Glutamatergic neuron (in vitro differentiated cells): Measurements from ENCODE around the gene POLR1A. TPM values are rescaled to one million over a fixed set of nuclear protein-coding genes. Genes with fewer than 3 reads are reported as not detected.
A peak's percentile ranks its signal among the peaks of the same experiment; 100 is the strongest.

Source experiments
- DNase-seq: peaks from one replicate; pipeline ENCODE4 v3.0.0; 2022
- H3K27ac Mint-ChIP-seq: one replicate; pipeline ENCODE4 v1.8.0; 2020; ENCODE audit warnings: mild to moderate bottlenecking, mixed read lengths, inconsistent platforms; ENCODE audit not compliant: unreplicated experiment
- H3K27me3 Mint-ChIP-seq: one replicate; pipeline ENCODE4 v1.8.0; 2020; ENCODE audit warnings: mild to moderate bottlenecking, moderate library complexity, mixed read lengths, inconsistent platforms; ENCODE audit not compliant: unreplicated experiment
- H3K36me3 Mint-ChIP-seq: one replicate; pipeline ENCODE4 v1.8.0; 2020; ENCODE audit warnings: mild to moderate bottlenecking, mixed read lengths, inconsistent platforms; ENCODE audit not compliant: unreplicated experiment
- H3K4me1 Mint-ChIP-seq: one replicate; pipeline ENCODE4 v1.8.0; 2020; ENCODE audit warnings: mild to moderate bottlenecking, low read depth, mixed read lengths, inconsistent platforms; ENCODE audit not compliant: unreplicated experiment
- H3K4me3 Mint-ChIP-seq: one replicate; pipeline ENCODE4 v1.8.0; 2020; ENCODE audit warnings: mild to moderate bottlenecking, mixed read lengths, inconsistent platforms; ENCODE audit not compliant: unreplicated experiment
- H3K9me3 Mint-ChIP-seq: one replicate; pipeline ENCODE4 v1.8.0; 2020; ENCODE audit warnings: mild to moderate bottlenecking, moderate library complexity, mixed read lengths, inconsistent platforms; ENCODE audit not compliant: unreplicated experiment
- total RNA-seq: library from RNA; stranded (reverse); fragmentation: NEBNext Ultra II Directional; extraction: Animal tissue kit (Norgen Biotek cat#: 25700); gene quantifications from one replicate; pipeline ENCODE4 v1.2.1, GENCODE V29; 2021; ENCODE audit not compliant: unreplicated experiment
- TF ChIP-seq, protein P1 (sequence below): fragments of 200-600 bp; sonication (generic); IDR thresholded peaks from one replicate; pipeline ENCODE4 v1.5.0; 2021; ENCODE audit not compliant: partially characterized antibody, unreplicated experiment

Gene POLR1A
- total RNA-seq, 1 donor from 2014 or later: 34.7 TPM

DNA sequence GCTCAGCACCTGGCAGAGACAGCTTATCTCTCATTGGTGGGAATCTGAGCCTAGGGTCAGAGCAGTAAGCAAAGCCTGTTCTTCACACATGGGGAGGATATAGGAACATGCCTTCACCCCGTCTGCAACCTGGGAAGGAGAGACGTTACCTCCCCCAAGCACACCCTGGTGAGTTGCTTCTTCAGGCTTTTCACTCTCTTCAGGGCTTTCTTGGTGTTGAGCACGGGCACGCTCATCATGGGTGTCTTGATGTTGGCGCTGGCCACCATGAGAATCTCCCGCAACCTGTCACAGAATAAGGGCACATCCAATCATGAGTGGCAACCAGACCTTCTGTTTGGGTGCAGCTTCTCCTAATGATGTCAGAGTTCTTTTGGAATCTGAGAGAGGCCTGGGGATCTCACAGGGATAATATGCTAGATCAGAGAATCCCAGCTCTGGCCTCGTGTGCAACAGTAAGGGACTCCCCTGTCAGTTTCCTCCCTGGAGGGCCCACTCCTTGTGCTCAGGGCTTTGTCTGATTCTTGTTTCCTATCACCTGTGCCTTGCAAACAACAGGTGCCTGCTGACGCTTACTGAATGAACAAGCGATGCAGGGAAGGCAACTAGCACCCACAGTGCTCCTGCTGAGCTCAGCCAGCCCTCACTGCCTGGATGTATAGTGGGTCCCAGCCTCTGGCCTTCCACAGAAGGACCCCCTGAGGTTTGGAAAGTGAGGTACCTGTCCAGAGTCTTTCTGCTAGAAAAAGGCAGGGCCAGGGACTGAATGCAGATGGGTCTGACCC, 66.3 kb downstream of the POLR1A start:
- H3K27ac Mint-ChIP-seq: no peak overlapping the region
- TF ChIP-seq, protein P1, sequence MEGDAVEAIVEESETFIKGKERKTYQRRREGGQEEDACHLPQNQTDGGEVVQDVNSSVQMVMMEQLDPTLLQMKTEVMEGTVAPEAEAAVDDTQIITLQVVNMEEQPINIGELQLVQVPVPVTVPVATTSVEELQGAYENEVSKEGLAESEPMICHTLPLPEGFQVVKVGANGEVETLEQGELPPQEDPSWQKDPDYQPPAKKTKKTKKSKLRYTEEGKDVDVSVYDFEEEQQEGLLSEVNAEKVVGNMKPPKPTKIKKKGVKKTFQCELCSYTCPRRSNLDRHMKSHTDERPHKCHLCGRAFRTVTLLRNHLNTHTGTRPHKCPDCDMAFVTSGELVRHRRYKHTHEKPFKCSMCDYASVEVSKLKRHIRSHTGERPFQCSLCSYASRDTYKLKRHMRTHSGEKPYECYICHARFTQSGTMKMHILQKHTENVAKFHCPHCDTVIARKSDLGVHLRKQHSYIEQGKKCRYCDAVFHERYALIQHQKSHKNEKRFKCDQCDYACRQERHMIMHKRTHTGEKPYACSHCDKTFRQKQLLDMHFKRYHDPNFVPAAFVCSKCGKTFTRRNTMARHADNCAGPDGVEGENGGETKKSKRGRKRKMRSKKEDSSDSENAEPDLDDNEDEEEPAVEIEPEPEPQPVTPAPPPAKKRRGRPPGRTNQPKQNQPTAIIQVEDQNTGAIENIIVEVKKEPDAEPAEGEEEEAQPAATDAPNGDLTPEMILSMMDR: no peak
- H3K4me1 Mint-ChIP-seq: peaks cover 27% of the 10 kb centered on the region
- H3K9me3 Mint-ChIP-seq: peaks cover 6% of the 10 kb centered on the region
- H3K36me3 Mint-ChIP-seq: peaks cover 10% of the 10 kb centered on the region
- H3K27me3 Mint-ChIP-seq: peaks cover 15% of the 10 kb centered on the region
- no peak overlapping the region for H3K4me3 Mint-ChIP-seq
- no peak for DNase-seq

DNA sequence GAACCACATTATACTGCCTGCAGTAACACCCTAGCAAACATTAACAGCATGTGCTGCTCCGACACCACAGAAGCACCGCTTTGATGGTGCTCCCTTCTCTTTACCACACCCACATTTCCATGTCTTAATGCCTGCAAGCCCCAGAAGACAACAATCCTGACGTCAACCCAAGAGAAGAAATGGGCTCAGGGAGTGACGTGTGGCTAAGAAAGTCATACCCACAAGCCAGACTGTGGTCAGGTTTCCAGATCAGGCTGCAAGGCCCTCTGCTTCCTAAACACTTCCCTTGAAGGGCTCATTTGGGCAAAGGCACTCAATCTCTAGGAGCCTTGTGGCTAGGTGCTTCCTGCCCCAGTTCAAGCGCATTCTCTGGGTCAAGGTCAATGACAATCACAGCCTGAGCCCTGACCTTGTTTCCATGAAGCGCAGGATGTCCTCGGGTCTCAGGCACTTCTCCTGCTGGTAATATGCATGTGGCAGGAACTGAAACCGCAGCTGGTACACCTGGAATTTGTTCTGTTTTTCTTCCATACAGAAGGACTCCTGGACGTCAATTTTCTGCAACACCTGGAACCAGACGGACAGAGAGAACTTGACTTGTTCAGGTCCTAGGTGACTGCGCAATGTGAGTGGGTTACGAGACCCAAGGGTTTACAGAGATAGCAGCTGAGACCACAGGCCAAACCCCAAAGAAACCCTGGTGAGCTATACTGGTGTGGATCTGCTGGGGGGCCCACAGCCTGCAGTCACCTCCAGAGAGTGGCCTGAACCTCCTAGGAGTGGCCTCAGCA, 67.2 kb downstream of the POLR1A start:
- H3K27me3 Mint-ChIP-seq: peaks cover 15% of the 10 kb centered on the region
- H3K36me3 Mint-ChIP-seq: peaks cover 10% of the 10 kb centered on the region
- peak overlapping the region; percentile 17 for H3K27ac Mint-ChIP-seq
- no peak for DNase-seq
- peaks cover 29% of the 10 kb centered on the region for H3K4me1 Mint-ChIP-seq
- peaks cover 6% of the 10 kb centered on the region for H3K9me3 Mint-ChIP-seq
- TF ChIP-seq, protein P1: no peak
- H3K4me3 Mint-ChIP-seq: peak overlapping the region; percentile 64

DNA sequence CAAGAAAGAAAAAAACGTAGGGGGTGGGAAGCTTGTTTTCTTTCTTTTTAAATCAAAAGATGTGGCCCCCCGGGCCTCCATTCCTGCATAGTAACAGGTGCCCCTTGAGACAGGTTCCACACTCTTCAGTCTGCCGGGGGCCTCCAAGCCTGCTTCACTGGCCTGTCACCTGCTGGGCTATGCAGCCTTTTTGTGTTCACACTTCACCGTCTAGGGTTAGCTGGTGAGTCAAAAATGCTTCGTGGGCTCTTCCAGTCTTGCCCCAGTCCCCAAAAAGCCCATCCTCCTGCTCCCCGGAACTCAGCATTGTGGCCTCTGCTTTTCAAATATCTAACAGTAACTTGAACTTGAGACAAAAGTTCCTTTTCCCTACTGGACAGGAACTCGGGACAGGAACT, 67.9 kb downstream of the POLR1A start:
- no peak for DNase-seq
- H3K27ac Mint-ChIP-seq: peak overlapping the region; percentile 48
- peaks cover 29% of the 10 kb centered on the region for H3K4me1 Mint-ChIP-seq
- peak overlapping the region; percentile 59 for H3K4me3 Mint-ChIP-seq
- TF ChIP-seq, protein P1: no peak
- peaks cover 5% of the 10 kb centered on the region for H3K36me3 Mint-ChIP-seq
- peaks cover 15% of the 10 kb centered on the region for H3K27me3 Mint-ChIP-seq
- H3K9me3 Mint-ChIP-seq: peaks cover 6% of the 10 kb centered on the region

DNA sequence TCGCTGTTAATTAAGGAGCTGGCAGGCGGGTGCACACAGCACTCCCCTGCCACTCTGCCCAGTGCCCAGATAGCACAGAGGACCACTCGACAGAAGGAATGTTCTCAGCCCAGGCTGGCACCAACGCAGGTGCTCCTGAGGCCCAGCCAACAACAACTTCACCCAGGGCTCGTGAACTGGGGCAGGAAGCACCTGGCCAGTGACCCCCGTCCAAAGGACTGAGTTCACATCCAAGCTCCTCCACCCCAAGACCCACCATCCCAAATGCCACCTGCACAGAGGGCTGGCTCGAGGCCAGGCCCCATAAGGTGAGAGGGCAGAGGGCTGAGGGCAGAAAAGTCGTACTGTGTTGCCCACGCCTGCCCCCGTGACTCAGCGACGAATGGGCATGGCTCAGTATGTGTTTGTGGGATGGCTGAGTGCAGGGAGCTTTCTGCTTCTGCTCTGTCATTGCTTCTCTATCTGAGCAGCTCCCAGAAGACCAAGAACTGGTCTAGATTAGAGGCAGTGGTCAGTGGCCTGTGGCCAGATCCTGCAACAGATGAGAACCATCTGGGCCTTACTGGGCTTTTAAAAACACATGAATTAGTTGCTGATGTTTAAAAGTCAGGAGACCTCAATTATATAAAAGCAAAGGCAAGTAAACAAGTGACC, 68.4 kb downstream of the POLR1A start:
- Mint-ChIP-seq H3K27ac (peak overlapping the region; percentile 96), H3K4me3 (peak overlapping the region; percentile 46), H3K27me3 (peaks cover 15% of the 10 kb centered on the region), H3K4me1 (peaks cover 29% of the 10 kb centered on the region), H3K9me3 (peaks cover 6% of the 10 kb centered on the region), H3K36me3 (peaks cover 4% of the 10 kb centered on the region)
- TF ChIP-seq, protein P1: no peak
- DNase-seq: no peak
